Left hindlimb (tissue), 1 donor: ENCODE results near the gene TOM1L2.

ENCODE experiments used
- DNase-seq: peaks from one replicate; pipeline ENCODE4 v3.0.0-alpha.2; 2018

The TOM1L2 gene

GRCh38 chr17:17994271-17995069 is 22.3 kb upstream of the TOM1L2 start:
- DNase-seq, result no peak

- no peak for DNase-seq
These were observed 21.7 kb upstream of the TOM1L2 start for GRCh38 chr17:17993852-17994251.

- no peak for DNase-seq
These were observed 21.2 kb upstream of the TOM1L2 start for GRCh38 chr17:17993366-17993765.

- no peak for DNase-seq
These were observed 18.1 kb upstream of the TOM1L2 start for GRCh38 chr17:17990282-17990681.

- DNase-seq, result no peak
These were observed 17.4 kb upstream of the TOM1L2 start for GRCh38 chr17:17989618-17990017.

GRCh38 chr17:17989081-17989480 is 16.9 kb upstream of the TOM1L2 start:
- no peak for DNase-seq

GRCh38 chr17:17988427-17988945 is 16.3 kb upstream of the TOM1L2 start:
- no peak for DNase-seq

GRCh38 chr17:17987901-17988300 is 15.7 kb upstream of the TOM1L2 start:
- DNase-seq, result no peak

- no peak for DNase-seq
These were observed 15.1 kb upstream of the TOM1L2 start for GRCh38 chr17:17987187-17987896.

GRCh38 chr17:17985555-17985954 is 13.4 kb upstream of the TOM1L2 start:
- no peak for DNase-seq

- DNase-seq, result no peak
These were observed 13.0 kb upstream of the TOM1L2 start for GRCh38 chr17:17985153-17985552.

GRCh38 chr17:17983776-17984175 is 11.6 kb upstream of the TOM1L2 start:
- DNase-seq, result no peak

GRCh38 chr17:17983376-17983775 is 11.2 kb upstream of the TOM1L2 start:
- no peak for DNase-seq

- DNase-seq, result no peak
These were observed 10.6 kb upstream of the TOM1L2 start for GRCh38 chr17:17982801-17983200.

GRCh38 chr17:17981330-17981729 is 9.1 kb upstream of the TOM1L2 start:
- DNase-seq, result no peak

GRCh38 chr17:17979778-17980177 is 7.6 kb upstream of the TOM1L2 start:
- DNase-seq, result no peak

- no peak for DNase-seq
These were observed 6.6 kb upstream of the TOM1L2 start for GRCh38 chr17:17978481-17979424.

- DNase-seq, result no peak
These were observed 4.9 kb upstream of the TOM1L2 start for GRCh38 chr17:17976931-17977570.

- DNase-seq, result no peak
These were observed 3.2 kb upstream of the TOM1L2 start for GRCh38 chr17:17975436-17975835.

GRCh38 chr17:17972952-17973254 is 703 bp upstream of the TOM1L2 start:
- DNase-seq, result no peak

GRCh38 chr17:17971431-17972125 is 622 bp downstream of the TOM1L2 start:
- DNase-seq, result peak; percentile 50
